DOHH2 (cell line): ENCODE results near the gene MRPL53.
"Not testable (repeated sequence)": the region's sequence is repeated elsewhere in the genome, so short reads cannot be mapped to it uniquely, and the experiment has no call there.

ENCODE experiments used
- H3F3A ChIP-seq: fragments of 200-600 bp; sonication (generic), shearing (Covaris generic); 2 replicates; pipeline ENCODE4 v1.6.0; 2016; ENCODE audit warnings: antibody characterized with exemption, mild to moderate bottlenecking; ENCODE audit not compliant: control insufficient read depth, insufficient read depth
- H3K27ac ChIP-seq: fragments of 200-600 bp; sonication (generic); 2 replicates; pipeline ENCODE4 v1.5.1; 2014; ENCODE audit warnings: low read depth, mild to moderate bottlenecking, low read length, moderate library complexity
- H3K27me3 ChIP-seq: fragments of 200-600 bp; sonication (generic); 2 replicates; pipeline ENCODE4 v1.6.1; 2014; ENCODE audit warnings: mild to moderate bottlenecking, low read length, mixed read lengths; ENCODE audit not compliant: control insufficient read depth
- H3K36me3 ChIP-seq: fragments of 200-600 bp; sonication (generic); 2 replicates; pipeline ENCODE4 v1.6.1; 2014; ENCODE audit warnings: mild to moderate bottlenecking, low read length, moderate library complexity, mixed read lengths; ENCODE audit not compliant: control insufficient read depth
- H3K4me1 ChIP-seq: fragments of 200-600 bp; sonication (generic); 2 replicates; pipeline ENCODE4 v1.6.1; 2014; ENCODE audit warnings: mild to moderate bottlenecking, low read length, mixed read lengths; ENCODE audit not compliant: control insufficient read depth
- H3K4me2 ChIP-seq: fragments of 200-600 bp; sonication (generic); 2 replicates; pipeline ENCODE4 v1.6.0; 2014; ENCODE audit warnings: mild to moderate bottlenecking, low read length, moderate library complexity
- H3K4me3 ChIP-seq: fragments of 200-600 bp; sonication (generic); 2 replicates; pipeline ENCODE4 v1.5.1; 2014; ENCODE audit warnings: mild to moderate bottlenecking, low read length, mixed read lengths
- H3K79me2 ChIP-seq: fragments of 200-600 bp; sonication (generic); 2 replicates; pipeline ENCODE4 v1.6.1; 2014; ENCODE audit warnings: mild to moderate bottlenecking, low read length, mixed read lengths; ENCODE audit not compliant: control insufficient read depth
- H3K9me2 ChIP-seq: fragments of 200-600 bp; sonication (generic); replicated peaks from 2 replicates; pipeline ENCODE4 v1.6.1; 2014; ENCODE audit warnings: mild to moderate bottlenecking, low read length, mixed read lengths; ENCODE audit not compliant: control insufficient read depth
- H3K9me3 ChIP-seq: fragments of 200-600 bp; sonication (generic); 2 replicates; pipeline ENCODE4 v1.6.1; 2014; ENCODE audit warnings: antibody characterized with exemption, low read length, mixed read lengths; ENCODE audit not compliant: control insufficient read depth, insufficient read depth
- H4K20me1 ChIP-seq: fragments of 200-600 bp; sonication (generic); 2 replicates; pipeline ENCODE4 v1.6.0; 2014; ENCODE audit warnings: low read depth, mild to moderate bottlenecking, antibody characterized with exemption, low read length, moderate library complexity; ENCODE audit not compliant: control insufficient read depth, insufficient read depth
- EZH2phosphoT487 ChIP-seq: fragments of 200-600 bp; sonication (generic); IDR thresholded peaks from 2 replicates; pipeline ENCODE4 v1.6.1; 2017; ENCODE audit warnings: borderline replicate concordance, mild to moderate bottlenecking, antibody characterized with exemption, low read length, moderate library complexity, mixed read lengths
- TF ChIP-seq, protein P1 (sequence below): fragments of 200-600 bp; sonication (generic); IDR thresholded peaks from one replicate; pipeline ENCODE4 v1.5.1; 2014; ENCODE audit warnings: antibody characterized with exemption, mild to moderate bottlenecking, low read depth, low read length; ENCODE audit not compliant: poor library complexity, severe bottlenecking

MRPL53 gene

DNA sequence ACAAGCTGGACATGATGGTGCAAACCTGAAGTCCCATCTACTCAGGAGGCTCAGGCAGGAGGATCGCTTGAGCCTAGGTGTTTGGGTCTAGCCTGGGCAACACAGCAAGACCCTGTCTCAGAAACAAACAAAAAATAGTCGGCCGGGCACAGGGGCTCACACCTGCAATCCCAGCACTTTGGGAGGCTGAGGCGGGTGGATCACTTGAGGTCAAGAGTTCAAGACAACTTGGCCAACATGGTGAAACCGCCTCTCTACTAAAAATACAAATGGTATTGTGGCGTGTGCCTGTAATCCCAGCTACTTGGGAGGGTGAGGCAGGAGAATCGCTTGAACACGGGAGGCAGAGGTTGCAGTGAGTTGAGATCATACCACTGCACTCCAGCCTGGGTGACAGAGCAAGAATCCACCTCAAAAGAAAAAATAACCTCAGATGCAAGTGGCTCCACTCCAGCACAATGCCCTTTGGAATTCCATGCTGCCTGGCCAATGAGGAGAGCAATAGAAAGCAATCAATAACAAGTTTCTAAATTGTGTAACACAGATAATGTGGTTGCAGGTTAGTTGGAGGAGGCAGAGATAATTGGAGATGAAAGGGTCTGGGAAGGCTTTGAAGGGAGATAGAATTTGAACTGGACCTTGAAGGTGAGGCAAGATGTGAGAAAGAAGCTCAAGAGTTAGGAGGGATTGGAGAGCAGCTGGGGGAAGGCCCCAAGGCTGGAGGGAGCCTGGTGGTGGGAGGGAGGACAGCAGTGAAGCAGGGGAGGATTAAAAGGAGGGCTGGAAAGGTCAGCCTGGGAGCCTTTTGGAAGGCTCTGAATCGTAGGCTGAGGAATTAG, 16.4 kb upstream of the MRPL53 start:
- H3K4me2 ChIP-seq, result no peak overlapping the region
- H3K36me3 ChIP-seq, result peaks cover 36% of the 10 kb centered on the region
- H4K20me1 ChIP-seq, result no peaks in the 10 kb centered on the region

DNA sequence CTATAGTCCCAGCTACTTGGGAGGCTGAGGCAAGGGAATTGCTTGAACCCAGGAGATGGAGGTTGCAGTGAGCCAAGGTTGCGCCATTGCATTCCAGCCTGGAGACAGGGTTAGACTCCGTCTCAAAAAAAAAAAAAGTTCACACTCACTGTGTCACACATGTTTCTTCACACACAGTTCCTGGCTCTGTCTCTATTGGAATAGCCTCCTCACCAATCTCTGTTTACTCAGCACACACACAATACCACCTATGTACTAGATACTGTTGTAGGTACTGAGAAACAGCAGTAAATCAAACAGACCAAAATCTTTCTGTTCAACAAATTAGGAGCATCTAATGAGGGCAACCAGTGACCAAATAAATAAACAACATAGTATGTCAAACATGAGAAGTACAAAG, 13.7 kb upstream of the MRPL53 start:
- no peak for TF ChIP-seq EZH2phosphoT487
- TF ChIP-seq, protein P1, sequence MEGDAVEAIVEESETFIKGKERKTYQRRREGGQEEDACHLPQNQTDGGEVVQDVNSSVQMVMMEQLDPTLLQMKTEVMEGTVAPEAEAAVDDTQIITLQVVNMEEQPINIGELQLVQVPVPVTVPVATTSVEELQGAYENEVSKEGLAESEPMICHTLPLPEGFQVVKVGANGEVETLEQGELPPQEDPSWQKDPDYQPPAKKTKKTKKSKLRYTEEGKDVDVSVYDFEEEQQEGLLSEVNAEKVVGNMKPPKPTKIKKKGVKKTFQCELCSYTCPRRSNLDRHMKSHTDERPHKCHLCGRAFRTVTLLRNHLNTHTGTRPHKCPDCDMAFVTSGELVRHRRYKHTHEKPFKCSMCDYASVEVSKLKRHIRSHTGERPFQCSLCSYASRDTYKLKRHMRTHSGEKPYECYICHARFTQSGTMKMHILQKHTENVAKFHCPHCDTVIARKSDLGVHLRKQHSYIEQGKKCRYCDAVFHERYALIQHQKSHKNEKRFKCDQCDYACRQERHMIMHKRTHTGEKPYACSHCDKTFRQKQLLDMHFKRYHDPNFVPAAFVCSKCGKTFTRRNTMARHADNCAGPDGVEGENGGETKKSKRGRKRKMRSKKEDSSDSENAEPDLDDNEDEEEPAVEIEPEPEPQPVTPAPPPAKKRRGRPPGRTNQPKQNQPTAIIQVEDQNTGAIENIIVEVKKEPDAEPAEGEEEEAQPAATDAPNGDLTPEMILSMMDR, result no peak
- Histone ChIP-seq H3K4me1 (peaks cover 17% of the 10 kb centered on the region), H3K4me3 (no peak overlapping the region), H3K9me3 (no peaks in the 10 kb centered on the region), H3K36me3 (peaks cover 20% of the 10 kb centered on the region), H3K9me2 (no peaks in the 10 kb centered on the region), H3K27me3 (no peaks in the 10 kb centered on the region), H4K20me1 (peaks cover 7% of the 10 kb centered on the region; the same call in 1 of the 2 replicates), H3K79me2 (peaks cover 24% of the 10 kb centered on the region), H3K27ac (no peak overlapping the region), H3F3A (no peaks in the 10 kb centered on the region), H3K4me2 (no peak overlapping the region)

More for the DNA sequence above, 16.4 kb upstream of the MRPL53 start:
- H3K9me2 ChIP-seq, result no peaks in the 10 kb centered on the region
- no peaks in the 10 kb centered on the region for H3K9me3 ChIP-seq
- H3K27me3 ChIP-seq, result no peaks in the 10 kb centered on the region
- peaks cover 2% of the 10 kb centered on the region; the same call in 1 of the 2 replicates for H3K4me1 ChIP-seq
- H3F3A ChIP-seq, result no peaks in the 10 kb centered on the region
- H3K27ac ChIP-seq, result no peak overlapping the region
- H3K79me2 ChIP-seq, result peaks cover 2% of the 10 kb centered on the region
- H3K4me3 ChIP-seq, result no peak overlapping the region
- no peak for TF ChIP-seq EZH2phosphoT487

DNA sequence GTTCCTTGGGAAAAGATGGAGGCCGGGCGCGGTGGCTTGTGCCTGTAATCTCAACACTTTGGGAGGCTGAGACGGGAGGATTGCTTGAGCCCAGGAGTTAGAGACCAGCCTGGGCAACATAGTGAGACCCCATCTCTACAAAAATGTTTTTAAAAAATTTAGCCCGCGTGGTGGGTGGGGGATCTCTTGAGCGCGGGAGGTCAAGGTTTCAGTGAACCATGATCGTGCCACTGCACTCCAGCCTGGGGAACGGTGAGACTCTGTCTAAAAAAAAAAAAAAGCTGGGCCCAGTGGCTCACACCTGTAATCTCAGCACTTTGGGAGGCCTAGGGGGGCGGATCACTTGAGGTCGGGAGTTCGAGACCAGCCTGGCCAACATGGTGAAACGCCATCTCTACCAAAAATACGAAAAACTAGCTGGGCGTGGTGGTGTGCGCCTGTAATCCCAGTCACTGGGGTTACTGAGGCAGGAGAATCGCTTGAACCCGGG, 11.2 kb upstream of the MRPL53 start:
- H3F3A ChIP-seq, H4K20me1 ChIP-seq, H3K9me2 ChIP-seq, H3K27me3 ChIP-seq, H3K9me3 ChIP-seq: not testable (repeated sequence)
- Histone ChIP-seq H3K27ac (peak overlapping the region; percentile 78; the same call in 1 of the 2 replicates), H3K36me3 (peaks cover 31% of the 10 kb centered on the region), H3K4me2 (peak overlapping the region; percentile 99), H3K79me2 (peaks cover 36% of the 10 kb centered on the region), H3K4me3 (peak overlapping the region; percentile 98), H3K4me1 (peaks cover 23% of the 10 kb centered on the region)

DNA sequence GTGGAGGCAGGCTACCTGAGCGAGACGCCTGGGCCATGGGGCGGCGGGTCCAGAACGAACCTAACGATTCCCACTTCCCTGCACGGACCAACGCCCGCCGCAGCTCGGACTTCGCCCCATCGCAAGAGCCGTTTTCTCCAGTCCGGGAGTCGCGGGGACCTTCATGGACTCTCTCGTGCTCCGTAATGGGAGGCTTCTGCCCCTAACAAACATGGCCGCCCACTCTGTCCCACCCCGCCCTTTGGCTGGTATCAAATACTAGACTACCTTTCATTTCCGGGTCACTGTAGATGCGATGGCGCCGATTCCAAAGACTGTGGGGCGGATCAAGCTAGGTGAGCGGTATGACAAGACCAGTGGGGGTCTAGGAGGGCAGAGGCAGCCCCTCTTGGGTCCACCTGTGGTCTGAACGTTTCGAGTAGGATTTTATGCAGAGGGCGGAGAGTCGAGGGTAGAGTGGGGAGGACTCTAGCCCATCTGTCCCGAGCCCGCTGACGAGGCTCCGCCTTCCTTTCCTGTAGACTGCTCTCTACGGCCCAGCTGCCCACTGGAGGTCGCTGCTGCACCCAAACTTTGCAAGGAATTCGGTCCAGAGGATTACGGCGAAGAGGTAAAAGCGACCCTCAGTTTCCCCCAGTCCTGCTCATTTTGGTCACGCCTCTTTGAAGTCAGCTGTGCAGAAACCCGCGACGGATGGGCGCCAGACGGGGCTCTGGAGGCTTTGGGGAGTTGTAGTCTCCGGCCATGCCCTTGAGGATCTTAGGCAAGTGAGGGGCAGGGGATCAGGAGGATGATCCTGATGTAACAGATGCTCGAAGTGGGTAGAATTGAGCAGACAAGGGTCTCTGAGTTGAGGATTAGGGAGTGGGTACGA, 10.6 kb upstream of the MRPL53 start, which contains the start of the genes CCDC142 and TTC31:
Gene CCDC142 (minus strand): TSS at position 198 of the 874 bp plus-strand sequence. CDS start 161 bp downstream, at position 37.
Gene TTC31 (plus strand): TSS at position 281 of the 874 bp plus-strand sequence. CDS start 15 bp downstream, at position 296.
- Histone ChIP-seq H3K4me2 (peak within 1 kb of the TSS; percentile 99), H4K20me1 (peaks cover 7% of the 10 kb centered on the region; the same call in 1 of the 2 replicates), H3K9me2 (no peaks in the 10 kb centered on the region), H3K4me1 (peaks cover 23% of the 10 kb centered on the region), H3K4me3 (peak within 1 kb of the TSS; percentile 98), H3K27me3 (no peaks in the 10 kb centered on the region), H3F3A (no peaks in the 10 kb centered on the region), H3K79me2 (peaks cover 36% of the 10 kb centered on the region), H3K36me3 (peaks cover 31% of the 10 kb centered on the region), H3K9me3 (no peaks in the 10 kb centered on the region), H3K27ac (peak within 1 kb of the TSS; percentile 78)
- TF ChIP-seq, protein P1, result peak; percentile 97
- TF ChIP-seq EZH2phosphoT487, result no peak
